Tibial nerve (tissue), 4 donors: ENCODE measurements around the gene KLF1. TPM values are rescaled to one million over a fixed set of nuclear protein-coding genes. Genes with fewer than 3 reads are reported as not detected.

Experiments
- DNase-seq, 2 donors: peaks; one replicate each; pipeline ENCODE4 v3.0.0-alpha.2; 2019; ENCODE audit warnings: low spot score in 2 of 2
- H3K27ac ChIP-seq, 4 donors: fragments of 200-600 bp; sonication (generic) in 3 of 4; one replicate each; pipeline ENCODE4 v1.5.1; 2017 to 2019; ENCODE audit warnings: mild to moderate bottlenecking in 1 of 4
- H3K27me3 ChIP-seq, 2 donors: fragments of 200-600 bp; sonication (generic) in 1 of 2; one replicate each; pipeline versions ENCODE4 v1.5.1 to v1.6.0; 2017 to 2019
- H3K36me3 ChIP-seq, 3 donors: fragments of 200-600 bp; sonication (generic); one replicate each; pipeline ENCODE4 v1.5.1; 2018 to 2019
- H3K4me1 ChIP-seq, 4 donors: fragments of 200-600 bp; sonication (generic) in 3 of 4; one replicate each; pipeline ENCODE4 v1.5.1; 2017 to 2019
- H3K4me3 ChIP-seq, 4 donors: fragments of 200-600 bp; sonication (generic) in 3 of 4; one replicate each; pipeline ENCODE4 v1.5.1; 2017 to 2019; ENCODE audit warnings: mild to moderate bottlenecking in 1 of 4, moderate library complexity in 1 of 4
- H3K9me3 ChIP-seq, 4 donors: fragments of 200-600 bp; sonication (generic) in 3 of 4; one replicate each; pipeline ENCODE4 v1.5.1; 2017 to 2019
- CTCF ChIP-seq, 5 experiments: fragments of 200-600 bp in 3 of 5; fragments of 450-650 bp in 2 of 5; sonication (generic) in 3 of 5; IDR thresholded peaks; one replicate each; pipeline ENCODE4 v1.5.1; 2016 to 2019; ENCODE audit warnings: antibody characterized with exemption in 5 of 5, mild to moderate bottlenecking in 3 of 5, moderate library complexity in 2 of 5
- EP300 ChIP-seq, 2 donors: sonication (generic); formaldehyde crosslinking; IDR thresholded peaks; one replicate each; pipeline ENCODE4 v1.6.1; 2017; ENCODE audit warnings: antibody characterized with exemption in 2 of 2, mild to moderate bottlenecking in 1 of 2
- POLR2A ChIP-seq, 2 donors: fragments of 450-650 bp; IDR thresholded peaks; one replicate each; pipeline ENCODE4 v1.6.1; 2017; ENCODE audit warnings: antibody characterized with exemption in 2 of 2, mild to moderate bottlenecking in 2 of 2, moderate library complexity in 2 of 2
- WGBS, 2 donors: methylation state at CpG; one replicate each; pipeline ENCODE4 v1.1.5; 2018; 5-methylcytosine and 5-hydroxymethylcytosine counted together
- total RNA-seq, 4 donors: library from RNA; depleted of rRNA; stranded (reverse); fragments of >200 nt; gene quantifications; one replicate each; pipeline ENCODE4 v1.1.0, GENCODE V29; 2016

KLF1 gene
- total RNA-seq, 4 donors from 2014 or later = not detected

- Histone ChIP-seq H3K4me3 (no peak overlapping the region), H3K27ac (no peak overlapping the region), H3K36me3 (no peaks in the 10 kb centered on the region), H3K4me1 (peaks cover 0 to 24% (median 8%) of the 10 kb centered on the region in 4 donors), H3K27me3 (peaks cover 0 to 99% of the 10 kb centered on the region in 2 donors), H3K9me3 (no peaks in the 10 kb centered on the region)
- WGBS, 2 donors = 24 to 28% methylated on average over 39 to 40 of the region's 43 CpGs
- no peak for TF ChIP-seq CTCF (IDR thresholded peaks at IDR 0.05)
- no peak for TF ChIP-seq EP300 (IDR thresholded peaks at IDR 0.05)
- TF ChIP-seq POLR2A (IDR thresholded peaks at IDR 0.05) = no peak
- DNase-seq = no peak
Measured at GRCh38 chr19:12840091-12841079, 46.6 kb downstream of the KLF1 start.

GRCh38 chr19:12838886-12839756 is 47.9 kb downstream of the KLF1 start:
- WGBS, 2 donors = 24 to 27% methylated on average over 18 to 21 of the region's 21 CpGs
- Histone ChIP-seq H3K27ac (no peak overlapping the region), H3K9me3 (no peaks in the 10 kb centered on the region), H3K36me3 (no peaks in the 10 kb centered on the region), H3K4me3 (no peak overlapping the region), H3K4me1 (peaks cover 0 to 35% (median 12%) of the 10 kb centered on the region in 4 donors), H3K27me3 (peaks cover 0 to 99% of the 10 kb centered on the region in 2 donors)
- DNase-seq = no peak
- no peak for TF ChIP-seq EP300 (IDR thresholded peaks at IDR 0.05)
- no peak for TF ChIP-seq CTCF (IDR thresholded peaks at IDR 0.05)
- TF ChIP-seq POLR2A (IDR thresholded peaks at IDR 0.05) = no peak

- DNase-seq = no peak
- WGBS, 2 donors = 1% methylated on average over 37 to 40 of the region's 69 CpGs
- Histone ChIP-seq H3K27ac (no peak within 1 kb of the TSS), H3K4me3 (peak within 1 kb of the TSS in 1 of 4 donors; percentile 27), H3K36me3 (no peaks in the 10 kb centered on the region), H3K4me1 (peaks cover 0 to 42% (median 16%) of the 10 kb centered on the region in 4 donors), H3K9me3 (no peaks in the 10 kb centered on the region), H3K27me3 (peaks cover 0 to 97% of the 10 kb centered on the region in 2 donors)
- TF ChIP-seq CTCF (IDR thresholded peaks at IDR 0.05) (peak; percentile 25 to 59 (median 29)), EP300 (IDR thresholded peaks at IDR 0.05) (no peak), POLR2A (IDR thresholded peaks at IDR 0.05) (no peak)
Measured at GRCh38 chr19:12838182-12838885, 48.7 kb downstream of the KLF1 start, which contains the start of gene MAST1. Gene MAST1 (plus strand): TSS chr19:12838515. CDS start chr19:12838573, 58 bp downstream.

- TF ChIP-seq POLR2A (IDR thresholded peaks at IDR 0.05) (no peak), CTCF (IDR thresholded peaks at IDR 0.05) (no peak), EP300 (IDR thresholded peaks at IDR 0.05) (no peak)
- 79 to 82% methylated on average over 4 of the region's 4 CpGs for WGBS, 2 donors
- Histone ChIP-seq H3K27me3 (peaks cover 0 to 97% of the 10 kb centered on the region in 2 donors), H3K4me1 (peaks cover 0 to 54% (median 19%) of the 10 kb centered on the region in 4 donors), H3K9me3 (no peaks in the 10 kb centered on the region), H3K36me3 (no peaks in the 10 kb centered on the region), H3K27ac (no peak overlapping the region), H3K4me3 (no peak overlapping the region)
- DNase-seq = no peak
Measured at GRCh38 chr19:12837225-12837624, 49.8 kb downstream of the KLF1 start.
